Mesodermal cell (in vitro differentiated cells): ENCODE measurements around the gene LRBA.
"Not testable (repeated sequence)": the region's sequence is repeated elsewhere in the genome, so short reads cannot be mapped to it uniquely, and the experiment has no call there.

Experiments used
- H3K27ac ChIP-seq: 2 replicates; pipeline ENCODE4 v1.7.0; 2013; ENCODE audit warnings: mild to moderate bottlenecking, low read depth, low read length, moderate library complexity; ENCODE audit not compliant: severe bottlenecking
- H3K36me3 ChIP-seq: 2 replicates; pipeline ENCODE4 v1.7.1; 2013; ENCODE audit warnings: mild to moderate bottlenecking, low read length, moderate library complexity; ENCODE audit not compliant: control insufficient read depth, insufficient read depth
- H3K4me1 ChIP-seq: one replicate; pipeline ENCODE4 v1.7.1; 2013; ENCODE audit warnings: mild to moderate bottlenecking, low read length; ENCODE audit not compliant: insufficient read depth, control insufficient read depth, poor library complexity, severe bottlenecking
- H3K4me3 ChIP-seq: 2 replicates; pipeline ENCODE4 v1.7.0; 2013; ENCODE audit warnings: low read length, control low read depth, mild to moderate bottlenecking; ENCODE audit not compliant: insufficient read depth, poor library complexity, severe bottlenecking; ENCODE audit errors: extremely low read depth
- H3K9me3 ChIP-seq: 2 replicates; pipeline ENCODE4 v1.7.1; 2013; ENCODE audit warnings: mild to moderate bottlenecking, low read length, moderate library complexity; ENCODE audit not compliant: control insufficient read depth
- WGBS, 2 experiments: methylation state at CpG; one replicate each; pipeline ENCODE4 v1.1.5; 2013; ENCODE audit warnings: missing lambda C conversion rate in 2 of 2; ENCODE audit not compliant: insufficient coverage in 2 of 2; 5-methylcytosine and 5-hydroxymethylcytosine counted together

Gene LRBA

DNA sequence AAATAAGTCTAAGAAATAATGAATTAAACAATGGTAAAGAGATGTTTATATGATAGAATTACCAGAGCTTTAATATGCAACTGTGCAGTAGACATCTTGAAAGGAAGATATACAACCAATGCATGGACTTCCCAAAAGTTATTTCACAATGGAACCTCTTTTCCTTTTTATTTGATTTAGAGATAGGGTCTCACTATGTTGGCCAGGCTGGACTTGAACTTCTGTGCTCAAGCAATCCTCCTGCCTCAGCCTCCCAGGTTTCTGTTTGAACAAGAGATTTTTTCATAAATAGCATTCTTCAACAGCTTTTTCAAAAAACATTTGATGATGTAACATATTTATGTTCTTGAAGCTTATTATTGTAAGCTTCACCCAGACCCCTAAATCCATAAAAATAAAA is 72.0 kb downstream of the LRBA start:
- no peaks in the 10 kb centered on the region for H3K4me1 ChIP-seq
- H3K27ac ChIP-seq = no peak overlapping the region
- H3K4me3 ChIP-seq = no peak overlapping the region
- H3K36me3 ChIP-seq = no peaks in the 10 kb centered on the region
- no peaks in the 10 kb centered on the region for H3K9me3 ChIP-seq

DNA sequence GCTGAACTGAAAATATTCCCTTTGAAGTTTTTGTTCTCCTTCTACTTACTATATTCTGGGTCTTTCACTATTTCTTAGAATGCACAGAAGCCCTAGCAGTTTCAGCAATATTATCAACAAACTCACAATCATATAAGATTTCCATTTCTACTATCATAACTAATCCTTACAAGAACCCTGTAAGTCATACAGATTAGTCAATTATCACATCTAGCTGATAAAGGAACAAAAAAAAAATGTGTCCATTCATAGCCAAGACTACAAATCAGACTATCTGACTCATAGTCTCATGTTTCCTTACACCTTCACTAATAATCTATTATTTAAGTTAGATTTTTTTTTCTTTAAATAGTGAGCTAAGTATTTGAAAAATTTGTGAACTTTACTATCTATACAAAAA is 72.5 kb downstream of the LRBA start:
- H3K4me1 ChIP-seq = no peaks in the 10 kb centered on the region
- no peak overlapping the region for H3K4me3 ChIP-seq
- H3K36me3 ChIP-seq = no peaks in the 10 kb centered on the region
- H3K9me3 ChIP-seq = no peaks in the 10 kb centered on the region
- H3K27ac ChIP-seq = no peak overlapping the region

DNA sequence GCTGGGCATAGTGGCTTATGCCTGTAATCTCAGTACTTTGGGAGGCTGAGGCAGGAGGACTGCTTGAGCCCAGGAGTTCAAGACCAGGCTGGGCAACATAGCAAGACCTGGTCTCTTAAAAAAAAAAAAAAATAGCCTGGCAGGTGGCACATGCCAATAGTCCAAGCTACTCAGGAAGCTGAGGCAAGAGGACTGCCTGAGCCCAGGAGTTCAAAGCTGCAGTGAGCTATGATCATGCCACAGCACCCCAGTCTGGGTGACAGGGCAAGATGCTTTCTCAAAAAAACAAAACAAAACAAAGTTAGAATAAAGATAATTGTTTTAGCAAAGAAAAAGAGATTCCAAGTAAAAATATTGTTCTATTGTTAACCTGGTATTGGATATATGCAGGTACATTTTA is 75.0 kb downstream of the LRBA start:
- Histone ChIP-seq H3K4me1 (no peaks in the 10 kb centered on the region), H3K27ac (no peak overlapping the region), H3K9me3 (no peaks in the 10 kb centered on the region), H3K4me3 (no peak overlapping the region), H3K36me3 (no peaks in the 10 kb centered on the region)

DNA sequence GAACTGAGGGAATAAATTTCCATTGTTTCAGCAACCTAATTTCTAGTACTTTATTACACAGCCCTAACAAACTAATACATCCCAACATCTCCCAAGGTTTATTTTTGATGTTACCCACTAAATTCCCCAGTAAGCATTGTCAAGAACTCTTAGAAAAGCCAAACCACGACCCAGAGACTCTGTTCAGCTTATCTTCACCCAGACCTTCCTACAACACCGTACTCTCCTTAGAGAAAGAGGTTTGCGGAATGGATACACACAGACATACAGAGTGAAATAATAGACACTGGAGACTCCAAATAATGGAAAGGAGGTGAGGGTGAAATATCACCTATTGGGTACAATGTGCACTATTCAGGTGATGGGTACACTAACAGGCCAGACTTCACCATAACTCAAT is 75.6 kb downstream of the LRBA start:
- Histone ChIP-seq H3K9me3 (no peaks in the 10 kb centered on the region), H3K27ac (no peak overlapping the region), H3K36me3 (no peaks in the 10 kb centered on the region), H3K4me1 (no peaks in the 10 kb centered on the region), H3K4me3 (no peak overlapping the region)
- 100% methylated on average over 1 of the region's 3 CpGs; no CpG with 5 or more reads in 1 of the 2 experiments for WGBS, 2 experiments

- Histone ChIP-seq H3K4me1 (no peaks in the 10 kb centered on the region), H3K27ac (no peak overlapping the region), H3K36me3 (no peaks in the 10 kb centered on the region), H3K4me3 (no peak overlapping the region), H3K9me3 (no peaks in the 10 kb centered on the region)
- no CpG with 5 or more reads among the region's 1 CpG for WGBS, 2 experiments
Measured at GRCh38 chr4:150938873-150939499, 76.1 kb downstream of the LRBA start.

- no peak overlapping the region for H3K27ac ChIP-seq
- H3K4me1 ChIP-seq = no peaks in the 10 kb centered on the region
- no peaks in the 10 kb centered on the region for H3K36me3 ChIP-seq
- 0 to 48% methylated on average over 1 to 3 of the region's 4 CpGs for WGBS, 2 experiments
- H3K9me3 ChIP-seq = no peaks in the 10 kb centered on the region
- no peak overlapping the region for H3K4me3 ChIP-seq
Measured at GRCh38 chr4:150938417-150938816, 76.7 kb downstream of the LRBA start.

GRCh38 chr4:150934022-150934421 is 81.1 kb downstream of the LRBA start:
- Histone ChIP-seq H3K9me3 (no peaks in the 10 kb centered on the region), H3K4me1 (no peaks in the 10 kb centered on the region), H3K36me3 (no peaks in the 10 kb centered on the region), H3K4me3 (no peak overlapping the region), H3K27ac (no peak overlapping the region)
- 100% methylated on average over 1 of the region's 1 CpG; no CpG with 5 or more reads in 1 of the 2 experiments for WGBS, 2 experiments

- no peak overlapping the region for H3K4me3 ChIP-seq
- no peak overlapping the region for H3K27ac ChIP-seq
- H3K36me3 ChIP-seq = no peaks in the 10 kb centered on the region
- H3K4me1 ChIP-seq = no peaks in the 10 kb centered on the region
- 95 to 100% methylated on average over 2 of the region's 2 CpGs for WGBS, 2 experiments
- no peaks in the 10 kb centered on the region for H3K9me3 ChIP-seq
Measured at GRCh38 chr4:150931796-150932195, 83.3 kb downstream of the LRBA start.

- H3K36me3 ChIP-seq = no peaks in the 10 kb centered on the region
- no CpG with 5 or more reads among the region's 2 CpGs for WGBS, 2 experiments
- H3K4me1 ChIP-seq = no peaks in the 10 kb centered on the region
- H3K4me3 ChIP-seq = no peak overlapping the region
- H3K9me3 ChIP-seq = no peaks in the 10 kb centered on the region
- H3K27ac ChIP-seq = no peak overlapping the region
Measured at GRCh38 chr4:150931005-150931404, 84.1 kb downstream of the LRBA start.

GRCh38 chr4:150923945-150924344 is 91.1 kb downstream of the LRBA start:
- Histone ChIP-seq H3K4me3 (no peak overlapping the region), H3K36me3 (no peaks in the 10 kb centered on the region), H3K27ac (no peak overlapping the region), H3K9me3 (no peaks in the 10 kb centered on the region), H3K4me1 (no peaks in the 10 kb centered on the region)
- WGBS, 2 experiments = 100% methylated on average over 1 of the region's 1 CpG; no CpG with 5 or more reads in 1 of the 2 experiments

- not testable (repeated sequence) for H3K36me3 ChIP-seq, H3K4me3 ChIP-seq, H3K4me1 ChIP-seq, H3K9me3 ChIP-seq, H3K27ac ChIP-seq
- 81 to 93% methylated on average over 7 to 9 of the region's 9 CpGs for WGBS, 2 experiments
Measured at GRCh38 chr4:150921486-150921885, 93.6 kb downstream of the LRBA start.
